Keratinocyte (primary cell): ENCODE results near the gene SARS2. TPM values are rescaled to one million over a fixed set of nuclear protein-coding genes. Genes with fewer than 3 reads are reported as not detected.

Source experiments
- DNase-seq: peaks from one replicate; pipeline ENCODE4 v3.0.0-alpha.2; 2011; ENCODE audit warnings: low read depth, missing footprints, low spot score
- FAIRE-seq: peaks from 2 replicates; lab custom pipeline; 2011; peaks lifted over from hg19 to GRCh38; lab: Jason Lieb, UNC
- H2AFZ ChIP-seq: 2 replicates; pipeline ENCODE4 v1.6.0; 2012; ENCODE audit warnings: low read length, control low read depth, inconsistent platforms; ENCODE audit not compliant: control insufficient read depth
- H3K27ac ChIP-seq: 2 replicates; pipeline ENCODE4 v1.5.1; 2011; ENCODE audit warnings: low read length; ENCODE audit not compliant: control insufficient read depth, insufficient read depth
- H3K27me3 ChIP-seq: 3 replicates; pipeline ENCODE4 v1.6.0; 2011; ENCODE audit warnings: low read length; ENCODE audit not compliant: control insufficient read depth, insufficient read depth; ENCODE audit errors: extremely low read depth
- H3K36me3 ChIP-seq, 2 experiments: 2 replicates in 1 of 2; 3 replicates in 1 of 2; pipeline ENCODE4 v1.5.1; 2011; ENCODE audit warnings: low read length in 2 of 2, mild to moderate bottlenecking in 1 of 2; ENCODE audit not compliant: control insufficient read depth in 2 of 2, insufficient read depth in 2 of 2; ENCODE audit errors: extremely low read depth in 1 of 2
- H3K4me1 ChIP-seq: 3 replicates; pipeline ENCODE4 v1.5.1; 2011; ENCODE audit warnings: low read length; ENCODE audit not compliant: control insufficient read depth, insufficient read depth; ENCODE audit errors: extremely low read depth
- H3K4me2 ChIP-seq: 3 replicates; pipeline ENCODE4 v1.6.0; 2011; ENCODE audit warnings: low read depth, low read length; ENCODE audit not compliant: control insufficient read depth, insufficient read depth; ENCODE audit errors: extremely low read depth
- H3K4me3 ChIP-seq, 3 experiments: fragments of 200-600 bp in 1 of 3; sonication (generic) in 1 of 3; 2 replicates in 2 of 3; 3 replicates in 1 of 3; pipeline ENCODE4 v1.5.1; 2011 to 2016; ENCODE audit warnings: low read length in 3 of 3, mild to moderate bottlenecking in 3 of 3, control low read depth in 2 of 3, inconsistent platforms in 1 of 3, low read depth in 1 of 3, mixed read lengths in 1 of 3, mixed run types in 1 of 3, moderate library complexity in 1 of 3; ENCODE audit not compliant: control insufficient read depth in 2 of 3, insufficient read depth in 2 of 3; ENCODE audit errors: extremely low read depth in 1 of 3
- H3K79me2 ChIP-seq: 2 replicates; pipeline ENCODE4 v1.6.0; 2012; ENCODE audit warnings: low read length; ENCODE audit not compliant: control insufficient read depth, insufficient read depth
- H3K9ac ChIP-seq: 3 replicates; pipeline ENCODE4 v1.6.0; 2011; ENCODE audit warnings: low read length; ENCODE audit not compliant: control insufficient read depth, insufficient read depth; ENCODE audit errors: extremely low read depth
- H3K9me1 ChIP-seq: 3 replicates; pipeline ENCODE4 v1.6.0; 2011; ENCODE audit warnings: low read length; ENCODE audit not compliant: control insufficient read depth, insufficient read depth; ENCODE audit errors: extremely low read depth
- H3K9me3 ChIP-seq: 2 replicates; pipeline ENCODE4 v1.5.1; 2012; ENCODE audit warnings: low read depth, low read length; ENCODE audit not compliant: control insufficient read depth
- H4K20me1 ChIP-seq: 3 replicates; pipeline ENCODE4 v1.6.0; 2011; ENCODE audit warnings: low read length; ENCODE audit not compliant: control insufficient read depth, insufficient read depth; ENCODE audit errors: extremely low read depth
- EZH2 ChIP-seq: IDR thresholded peaks from one replicate; pipeline ENCODE4 v1.6.1; 2012; ENCODE audit warnings: inconsistent platforms, mild to moderate bottlenecking, low read length, moderate library complexity
- dilution Hi-C: fragments of 300-500 bp; cut with MboI; formaldehyde crosslinking; loops from one replicate; pipeline ENCODE4 v1.7.0; 2020; ENCODE audit warnings: low sequenced_read_pairs; ENCODE audit not compliant: extremely low pct_ligation_motif_present
- polyA plus RNA-seq, 5 experiments: library from polyadenylated mRNA; depleted of rRNA in 3 of 5; stranded (reverse) in 3 of 5; stranded (forward) in 1 of 5; unstranded in 1 of 5; fragments of >200 nt; gene quantifications; 1 replicate in 1 of 5; 2 replicates in 3 of 5; 3 replicates in 1 of 5; pipeline versions ENCODE4 v1.2.1 to v1.2.3, GENCODE V29; 2011 to 2012; ENCODE audit warnings: missing spikeins in 2 of 5, low read depth in 1 of 5, low replicate concordance in 1 of 5
- TF ChIP-seq, protein P1 (sequence below), 3 experiments: IDR thresholded peaks in 1 of 3; conservative IDR thresholded peaks in 1 of 3; optimal IDR thresholded peaks in 1 of 3; 2 replicates in 2 of 3; 3 replicates in 1 of 3; pipeline versions ENCODE3 to v1.5.1; 2011; ENCODE audit warnings: low read length in 3 of 3, mild to moderate bottlenecking in 3 of 3, moderate library complexity in 2 of 3, control low read depth in 1 of 3, inconsistent platforms in 1 of 3; ENCODE audit not compliant: insufficient read depth in 2 of 3; ENCODE audit errors: extremely low read depth in 1 of 3

The SARS2 gene
- polyA plus RNA-seq, 1 donor (not counting 4 experiments of a cell fraction or from before 2014, with no cell fraction given), result 13.9 TPM

DNA sequence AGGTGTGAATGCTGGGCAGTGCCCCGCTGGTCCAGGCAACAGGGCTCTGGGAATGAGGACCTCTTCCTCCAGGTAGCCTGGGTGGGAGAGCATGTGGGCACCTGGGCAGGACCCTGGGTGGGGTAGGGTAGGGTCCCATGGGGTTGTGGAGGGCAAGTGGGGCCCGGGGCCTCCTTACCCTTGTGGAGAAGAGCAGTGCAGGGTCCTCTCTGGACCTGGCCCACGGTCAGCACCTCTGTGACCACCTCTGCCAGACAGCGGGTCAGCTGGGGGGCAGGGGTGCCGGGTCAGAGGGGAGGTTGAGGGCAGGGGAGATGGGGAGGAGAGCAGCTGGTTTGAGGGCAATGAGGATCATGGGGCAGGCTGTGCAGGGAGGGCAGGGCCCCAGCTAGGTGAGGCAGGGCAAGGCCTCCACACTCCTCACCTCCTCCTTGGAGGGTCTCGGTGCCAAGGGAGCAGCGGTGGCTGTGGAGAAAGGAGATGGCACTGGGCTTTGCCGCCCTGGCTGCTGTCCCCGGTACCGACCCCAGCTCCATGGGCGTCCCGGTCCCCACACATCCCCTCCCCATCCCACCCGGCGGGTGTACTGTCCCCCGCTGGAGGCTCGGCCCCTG lies 19.1 kb downstream of the SARS2 start:
- no peaks in the 10 kb centered on the region for H3K9me1 ChIP-seq
- H2AFZ ChIP-seq, result no peak overlapping the region
- no peaks in the 10 kb centered on the region for H3K4me1 ChIP-seq
- no peak overlapping the region for H3K27ac ChIP-seq
- no peak for FAIRE-seq
- dilution Hi-C loops, result no loop called here
- no peak overlapping the region for H3K4me2 ChIP-seq
- no peaks in the 10 kb centered on the region for H3K9me3 ChIP-seq
- H3K4me3 ChIP-seq, result no peak overlapping the region
- DNase-seq, result no peak
- H3K79me2 ChIP-seq, result no peaks in the 10 kb centered on the region
- H4K20me1 ChIP-seq, result no peaks in the 10 kb centered on the region
- peaks cover 4 to 5% of the 10 kb centered on the region in 2 experiments for H3K36me3 ChIP-seq
- TF ChIP-seq EZH2, result no peak
- TF ChIP-seq, protein P1, sequence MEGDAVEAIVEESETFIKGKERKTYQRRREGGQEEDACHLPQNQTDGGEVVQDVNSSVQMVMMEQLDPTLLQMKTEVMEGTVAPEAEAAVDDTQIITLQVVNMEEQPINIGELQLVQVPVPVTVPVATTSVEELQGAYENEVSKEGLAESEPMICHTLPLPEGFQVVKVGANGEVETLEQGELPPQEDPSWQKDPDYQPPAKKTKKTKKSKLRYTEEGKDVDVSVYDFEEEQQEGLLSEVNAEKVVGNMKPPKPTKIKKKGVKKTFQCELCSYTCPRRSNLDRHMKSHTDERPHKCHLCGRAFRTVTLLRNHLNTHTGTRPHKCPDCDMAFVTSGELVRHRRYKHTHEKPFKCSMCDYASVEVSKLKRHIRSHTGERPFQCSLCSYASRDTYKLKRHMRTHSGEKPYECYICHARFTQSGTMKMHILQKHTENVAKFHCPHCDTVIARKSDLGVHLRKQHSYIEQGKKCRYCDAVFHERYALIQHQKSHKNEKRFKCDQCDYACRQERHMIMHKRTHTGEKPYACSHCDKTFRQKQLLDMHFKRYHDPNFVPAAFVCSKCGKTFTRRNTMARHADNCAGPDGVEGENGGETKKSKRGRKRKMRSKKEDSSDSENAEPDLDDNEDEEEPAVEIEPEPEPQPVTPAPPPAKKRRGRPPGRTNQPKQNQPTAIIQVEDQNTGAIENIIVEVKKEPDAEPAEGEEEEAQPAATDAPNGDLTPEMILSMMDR (optimal IDR thresholded peaks at IDR 0.05 in 1 of 3, IDR thresholded peaks at IDR 0.05 in 1 of 3, conservative IDR thresholded peaks at IDR 0.05 in 1 of 3; ENCODE audit: extremely low read depth in 1 of 3, insufficient read depth in 2 of 3, low read length in 3 of 3), result no peak
- no peaks in the 10 kb centered on the region for H3K27me3 ChIP-seq
- no peak overlapping the region for H3K9ac ChIP-seq

DNA sequence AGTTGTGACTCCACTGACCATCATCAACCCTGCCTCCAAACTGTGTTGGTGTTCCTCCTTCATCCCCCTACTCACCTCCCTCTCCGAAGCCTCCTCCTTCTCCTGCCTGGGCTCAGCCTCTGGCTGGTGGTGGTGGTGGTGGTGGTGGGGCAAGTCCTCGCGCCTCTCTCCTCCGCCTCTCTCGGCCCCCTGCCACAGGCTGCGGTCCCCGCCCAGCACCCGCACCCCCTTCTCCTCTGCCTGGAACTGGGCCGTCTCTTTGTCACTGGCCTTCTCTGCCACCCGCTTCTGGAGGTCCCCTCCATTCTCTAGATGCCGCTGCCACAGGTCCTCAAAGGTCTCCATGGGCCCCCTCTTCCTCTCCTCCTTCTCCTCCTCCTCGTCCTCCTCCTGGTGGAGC lies 20.1 kb downstream of the SARS2 start:
- Histone ChIP-seq H3K4me1 (no peaks in the 10 kb centered on the region), H2AFZ (no peak overlapping the region), H3K4me3 (no peak overlapping the region), H3K79me2 (no peaks in the 10 kb centered on the region), H3K27ac (no peak overlapping the region), H3K9ac (no peak overlapping the region), H3K36me3 (peaks cover 4 to 5% of the 10 kb centered on the region in 2 experiments), H3K4me2 (no peak overlapping the region), H3K9me1 (no peaks in the 10 kb centered on the region), H4K20me1 (no peaks in the 10 kb centered on the region), H3K27me3 (no peaks in the 10 kb centered on the region), H3K9me3 (no peaks in the 10 kb centered on the region)
- FAIRE-seq (no peak), DNase-seq (no peak)
- dilution Hi-C loops, result no loop called here
- TF ChIP-seq, protein P1 (optimal IDR thresholded peaks at IDR 0.05 in 1 of 3, IDR thresholded peaks at IDR 0.05 in 1 of 3, conservative IDR thresholded peaks at IDR 0.05 in 1 of 3; ENCODE audit: extremely low read depth in 1 of 3, insufficient read depth in 2 of 3, low read length in 3 of 3), result no peak
- TF ChIP-seq EZH2, result no peak
